ENCODE results near the gene ZNF227.
"Not testable (repeated sequence)": the region's sequence is repeated elsewhere in the genome, so short reads cannot be mapped to it uniquely, and the experiment has no call there.

GRCh38 chr19:44170660-44171059 is 41.7 kb upstream of the ZNF227 start:
- not testable (repeated sequence) for TF ChIP-seq CTCF (IDR thresholded peaks at IDR 0.05; ENCODE audit: low read length); EZH2 (IDR thresholded peaks at IDR 0.05; ENCODE audit: borderline replicate concordance, low read length)
